HG03159 (cell line): ENCODE results near the gene COL6A1.

Experiments used
- ATAC-seq: cut with Tn5 transposase; IDR thresholded peaks from one replicate; pipeline ENCODE4 v1.9.1; 2021; ENCODE audit warnings: mild to moderate bottlenecking, moderate library complexity; ENCODE audit not compliant: unreplicated experiment

COL6A1 gene

DNA sequence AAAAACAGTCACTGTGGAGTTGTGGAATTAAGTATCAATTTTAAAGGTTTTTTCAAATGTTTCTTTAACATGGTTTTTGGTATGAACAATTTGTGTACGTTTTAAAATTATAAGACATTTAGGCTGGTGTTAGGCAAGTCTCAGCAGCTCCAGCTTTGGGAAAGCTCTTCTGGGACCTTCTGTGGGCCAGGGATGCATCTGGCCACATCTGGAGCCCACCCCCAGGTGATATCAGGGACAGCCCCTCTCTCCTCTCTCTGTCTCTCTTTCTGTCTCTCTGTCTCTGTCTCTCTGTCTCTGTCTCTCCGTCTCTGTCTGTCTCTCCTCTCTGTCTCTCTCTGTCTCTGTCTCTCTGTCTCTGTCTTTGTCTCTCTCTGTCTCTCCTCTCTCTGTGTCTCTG lies 1.3 kb upstream of the COL6A1 start:
- ATAC-seq: no peak

- ATAC-seq: no peak
Measured at GRCh38 chr21:45980697-45981096, 873 bp upstream of the COL6A1 start.

- no peak for ATAC-seq
Measured at GRCh38 chr21:45982092-45982757, 655 bp downstream of the COL6A1 start.

GRCh38 chr21:45982758-45983648 lies 1.4 kb downstream of the COL6A1 start:
- no peak for ATAC-seq

DNA sequence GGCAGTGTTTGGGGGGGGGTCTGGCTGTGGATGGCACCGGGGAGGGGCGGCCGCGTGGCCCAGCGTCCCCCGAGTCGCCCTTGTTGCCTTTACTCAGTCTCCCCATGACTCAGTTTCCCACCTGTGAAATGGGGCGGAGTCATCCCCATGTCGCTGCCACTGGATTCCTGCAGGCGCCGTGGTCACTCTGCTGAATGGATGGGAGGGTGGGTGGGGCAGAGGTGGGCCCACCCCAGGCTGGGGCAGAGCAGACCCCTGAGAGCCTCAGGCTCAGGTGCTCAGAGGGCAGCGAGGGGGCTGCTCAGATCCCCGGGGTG lies 2.0 kb downstream of the COL6A1 start:
- no peak for ATAC-seq

GRCh38 chr21:45983981-45984551 lies 2.5 kb downstream of the COL6A1 start:
- no peak for ATAC-seq

- ATAC-seq: no peak
Measured at GRCh38 chr21:45984584-45985095, 3.1 kb downstream of the COL6A1 start.

- no peak for ATAC-seq
Measured at GRCh38 chr21:45985471-45986315, 4.1 kb downstream of the COL6A1 start.

DNA sequence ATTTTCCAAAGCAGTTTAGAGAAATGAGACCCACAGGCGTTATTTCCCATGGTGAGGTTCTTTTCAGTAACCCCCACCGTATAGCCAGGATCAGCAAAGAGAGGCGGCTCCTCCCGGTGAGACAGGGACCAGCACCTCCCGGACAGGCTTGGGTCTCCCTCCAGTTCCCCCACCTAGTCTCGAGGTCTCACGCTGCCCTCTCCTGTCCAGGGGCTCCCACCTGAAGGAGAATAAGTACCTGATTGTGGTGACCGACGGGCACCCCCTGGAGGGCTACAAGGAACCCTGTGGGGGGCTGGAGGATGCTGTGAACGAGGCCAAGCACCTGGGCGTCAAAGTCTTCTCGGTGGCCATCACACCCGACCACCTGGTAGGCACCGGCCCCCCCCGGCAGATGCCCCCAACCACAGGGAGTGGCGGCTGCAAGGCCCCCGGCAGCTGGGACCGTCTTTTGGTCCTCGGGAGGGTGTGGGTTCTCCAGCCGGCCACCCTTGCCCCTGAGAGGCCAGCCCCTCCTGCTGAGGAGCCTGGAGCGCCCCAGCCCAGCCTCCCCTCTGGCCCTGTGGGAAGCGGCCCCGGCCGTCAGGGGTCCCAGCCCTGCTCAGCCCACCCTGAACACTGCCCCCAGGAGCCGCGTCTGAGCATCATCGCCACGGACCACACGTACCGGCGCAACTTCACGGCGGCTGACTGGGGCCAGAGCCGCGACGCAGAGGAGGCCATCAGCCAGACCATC lies 4.9 kb downstream of the COL6A1 start:
- no peak for ATAC-seq

DNA sequence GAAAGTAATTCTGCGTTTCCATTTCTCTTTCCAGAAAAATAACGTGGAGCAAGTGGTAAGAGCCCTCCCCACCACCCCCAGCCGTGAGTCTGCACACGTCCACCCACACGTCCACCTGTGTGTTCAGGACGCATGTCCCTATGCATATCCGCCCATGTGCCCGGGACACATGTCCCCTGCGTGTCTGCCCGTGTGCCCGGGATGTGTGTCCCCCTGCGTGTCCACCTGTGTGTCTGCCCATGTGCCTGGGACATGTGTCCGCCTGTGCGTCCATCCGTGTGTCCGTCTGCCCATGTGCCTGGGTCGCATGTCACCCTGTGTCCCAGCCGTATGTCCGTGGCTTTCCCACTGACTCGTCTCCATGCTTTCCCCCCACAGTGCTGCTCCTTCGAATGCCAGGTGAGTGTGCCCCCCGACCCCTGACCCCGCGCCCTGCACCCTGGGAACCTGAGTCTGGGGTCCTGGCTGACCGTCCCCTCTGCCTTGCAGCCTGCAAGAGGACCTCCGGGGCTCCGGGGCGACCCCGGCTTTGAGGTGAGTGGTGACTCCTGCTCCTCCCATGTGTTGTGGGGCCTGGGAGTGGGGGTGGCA lies 5.6 kb downstream of the COL6A1 start:
- no peak for ATAC-seq

DNA sequence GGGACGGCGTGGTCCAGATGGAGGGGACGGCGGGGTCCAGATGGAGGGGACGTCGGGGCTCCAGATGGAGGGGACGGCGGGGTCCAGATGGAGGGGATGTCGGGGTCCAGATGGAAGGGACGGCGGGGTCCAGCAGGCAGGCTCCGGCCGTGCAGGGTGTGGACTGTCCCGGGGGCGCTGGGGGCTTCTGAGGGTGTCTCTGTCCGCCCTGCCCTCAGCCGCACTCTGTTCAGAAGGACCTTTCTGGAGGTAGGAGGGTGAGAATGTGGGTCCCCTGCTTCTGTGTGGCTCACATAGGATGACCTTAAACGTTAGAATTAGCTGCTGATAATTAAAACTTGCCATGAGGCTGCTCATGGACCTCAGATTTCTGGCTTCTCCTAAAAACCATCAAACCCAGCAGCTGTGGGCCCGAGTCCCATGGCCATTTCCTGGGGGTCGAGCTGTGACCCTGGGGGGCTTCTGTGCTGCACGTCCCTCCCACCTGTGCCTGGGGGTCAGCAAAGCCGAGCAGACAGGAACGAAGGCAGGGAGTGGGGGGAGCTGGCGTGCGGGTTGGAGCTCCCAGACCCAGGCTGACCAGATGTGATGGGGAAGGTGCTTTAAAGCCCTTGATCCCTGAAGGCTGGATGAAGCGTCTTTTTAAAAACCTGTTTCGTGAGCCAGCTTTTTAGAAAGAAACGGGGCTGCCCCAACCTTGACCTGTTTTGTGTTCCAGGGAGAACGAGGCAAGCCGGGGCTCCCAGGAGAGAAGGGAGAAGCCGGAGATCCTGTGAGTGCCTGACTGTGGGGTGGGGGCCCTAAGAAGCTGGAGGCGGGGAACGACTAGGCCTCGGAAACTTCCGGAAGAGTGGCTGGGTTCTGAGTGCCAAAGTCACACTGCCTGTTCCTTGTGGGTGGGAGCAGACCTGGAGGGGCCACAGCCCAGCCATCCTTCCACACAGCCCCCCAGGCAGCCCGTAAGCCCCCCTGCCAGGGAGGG lies 7.1 kb downstream of the COL6A1 start:
- no peak for ATAC-seq

DNA sequence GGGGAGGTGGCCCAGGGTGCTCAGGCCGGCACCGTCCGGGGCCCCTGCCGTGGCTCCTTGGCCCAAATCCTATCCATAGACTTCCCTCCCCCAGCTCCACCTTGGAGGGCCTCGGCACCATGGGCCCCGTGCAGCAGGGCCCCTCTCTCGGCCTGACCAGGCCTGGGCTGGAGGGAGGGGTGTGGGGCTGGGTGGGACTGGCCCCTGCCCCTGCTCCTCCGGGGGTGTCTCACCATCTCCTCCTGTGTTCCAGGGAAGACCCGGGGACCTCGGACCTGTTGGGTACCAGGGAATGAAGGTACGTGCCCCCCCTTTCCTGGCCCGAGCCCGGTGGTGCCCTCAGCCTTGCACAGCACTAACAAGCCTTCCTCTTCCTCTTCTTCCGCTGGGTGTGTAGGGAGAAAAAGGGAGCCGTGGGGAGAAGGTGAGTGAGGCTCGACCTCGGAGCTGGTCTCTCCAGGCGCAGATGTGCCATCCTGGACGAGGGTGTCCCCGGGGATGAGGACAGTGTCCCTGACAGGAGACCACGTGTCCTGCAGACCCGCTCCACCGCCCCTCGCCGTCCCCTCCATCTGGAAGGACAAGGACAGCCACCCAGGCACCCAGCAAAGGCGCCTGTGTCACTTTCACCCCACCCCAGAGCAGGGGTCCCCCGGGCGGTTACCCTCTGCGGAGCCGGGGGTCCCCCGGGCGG lies 7.9 kb downstream of the COL6A1 start:
- no peak for ATAC-seq

DNA sequence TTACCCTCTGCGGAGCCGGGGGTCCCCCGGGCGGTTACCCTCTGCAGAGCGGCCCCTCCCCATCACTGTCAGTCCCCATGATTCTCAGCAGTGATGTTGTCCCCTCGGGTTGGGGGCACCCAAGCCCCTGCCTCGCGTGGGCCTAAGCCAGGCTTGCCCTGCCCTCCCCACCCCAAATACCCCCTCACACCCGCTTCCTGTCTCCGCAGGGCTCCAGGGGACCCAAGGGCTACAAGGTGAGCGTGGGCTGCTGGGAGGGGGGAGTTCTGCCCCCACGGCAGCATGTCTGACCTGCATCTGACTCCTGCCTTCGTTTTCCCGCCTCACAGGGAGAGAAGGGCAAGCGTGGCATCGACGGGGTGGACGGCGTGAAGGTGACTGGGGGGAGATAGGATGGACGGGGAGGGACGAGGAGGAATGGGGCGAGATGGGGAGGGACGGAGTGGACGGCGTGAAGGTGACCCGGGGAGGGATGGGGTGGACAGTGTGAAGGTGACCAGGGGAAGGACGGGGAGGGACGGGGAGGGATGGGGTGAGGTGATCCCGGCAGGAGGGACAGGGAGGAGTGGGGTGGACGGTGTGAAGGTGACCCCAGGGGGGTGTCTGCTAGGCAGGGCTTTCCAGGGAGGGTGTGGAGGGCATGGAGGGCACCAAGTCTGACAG lies 8.6 kb downstream of the COL6A1 start:
- no peak for ATAC-seq

- ATAC-seq: no peak
Measured at GRCh38 chr21:45990741-45991605, 9.4 kb downstream of the COL6A1 start.

DNA sequence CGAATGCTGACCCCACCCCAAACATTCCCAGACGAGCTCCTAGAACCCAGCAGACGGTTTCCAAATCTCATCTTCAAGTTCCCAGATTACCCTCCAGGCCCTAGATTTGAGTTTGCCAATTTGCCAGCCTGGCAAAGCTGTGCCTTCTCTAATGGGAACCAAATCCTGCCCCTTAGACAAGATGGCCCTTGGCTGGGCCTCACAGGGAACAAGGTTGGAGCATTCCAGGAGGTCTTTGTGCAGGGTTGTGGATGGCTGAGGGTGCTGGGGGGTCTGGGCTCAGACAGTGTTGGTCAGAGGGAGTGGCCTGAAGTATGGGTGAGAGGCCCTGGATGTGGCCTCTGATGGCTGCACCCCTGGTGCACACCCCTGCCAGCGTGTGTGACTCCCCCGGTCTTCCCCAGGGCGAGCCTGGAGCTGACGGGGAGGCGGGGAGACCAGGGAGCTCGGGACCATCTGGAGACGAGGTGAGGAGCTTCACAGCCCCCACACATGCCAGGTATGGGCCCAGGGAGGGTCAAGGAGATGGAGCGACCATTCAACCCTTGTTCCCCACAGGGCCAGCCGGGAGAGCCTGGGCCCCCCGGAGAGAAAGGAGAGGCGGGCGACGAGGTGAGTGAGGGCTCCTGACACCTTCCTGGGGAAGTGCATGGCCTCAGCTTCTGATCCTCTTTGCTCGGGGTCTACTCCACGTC lies 10.2 kb downstream of the COL6A1 start:
- ATAC-seq: no peak
